HCT116 (cell line): Measurements from ENCODE around the gene EDEM3. TPM values are rescaled to one million over a fixed set of nuclear protein-coding genes. Genes with fewer than 3 reads are reported as not detected.

Experiments used
- ATAC-seq: fragments of 200-7000 bp; cut with Tn5 transposase; 2 replicates; pipeline ENCODE4 v1.9.1; 2020; ENCODE audit warnings: mild to moderate bottlenecking, moderate library complexity
- BruUV-seq: library from RNA; stranded (reverse); fragments of 400-500 nt; replicated peaks from 2 replicates; lab custom pipeline; 2021; lab: Mats Ljungman, UMichigan
- CTCF ChIA-PET: fragments of 300-600 bp; sonication (Branson Sonifier 250); formaldehyde crosslinking; loops from one replicate; lab custom pipeline; 2021; ENCODE audit warnings: antibody characterized with exemption; lab: Charles Lee
- POLR2A ChIA-PET: fragments of 300-600, 350-600 bp; sonication (Branson Sonifier 250); formaldehyde crosslinking; loops from one replicate; lab custom pipeline; 2021; ENCODE audit warnings: antibody characterized with exemption; lab: Charles Lee
- RAD21 ChIA-PET, 2 experiments: fragments of 300-600 bp; sonication (Branson Sonifier 250); formaldehyde crosslinking; loops; one replicate each; lab custom pipeline; 2023; ENCODE audit warnings: low total read pairs in 2 of 2; ENCODE audit not compliant: uncharacterized antibody in 2 of 2, unreplicated experiment in 2 of 2, low non-redundant PET in 1 of 2; lab: Charles Lee
- DNase-seq: peaks from one replicate; pipeline ENCODE4 v3.0.0-alpha.2; 2010; ENCODE audit warnings: low read depth, low spot score
- H2AFZ ChIP-seq: fragments of 200-600 bp; shearing (Covaris generic), sonication (generic); 2 replicates; pipeline ENCODE4 v1.6.1; 2017; ENCODE audit warnings: low read depth, mixed run types, mixed read lengths, antibody characterized with exemption, low read length; ENCODE audit not compliant: poor library complexity, severe bottlenecking
- H3K27ac ChIP-seq: 2 replicates; pipeline ENCODE4 v1.5.1; 2012; ENCODE audit warnings: low read depth, low read length
- H3K27me3 ChIP-seq: fragments of 200-600 bp; sonication (generic); 2 replicates; pipeline ENCODE4 v1.6.1; 2016; ENCODE audit warnings: mixed run types, low read length, mixed read lengths; ENCODE audit not compliant: insufficient read depth
- H3K36me3 ChIP-seq, 2 experiments: fragments of 200-500 bp in 1 of 2; fragments of 200-600 bp in 1 of 2; sonication (Bioruptor generic) in 1 of 2; sonication (generic) in 1 of 2; 2 replicates each; pipeline versions ENCODE4 v1.5.1 to v1.6.1; 2014 to 2016; ENCODE audit warnings: low read length in 2 of 2, inconsistent platforms in 1 of 2, mixed read lengths in 1 of 2, mixed run types in 1 of 2; ENCODE audit not compliant: insufficient read depth in 2 of 2, control insufficient read depth in 1 of 2
- H3K4me1 ChIP-seq, 2 experiments: fragments of 200-600 bp in 1 of 2; sonication (generic) in 1 of 2; 2 replicates each; pipeline versions ENCODE4 v1.5.1 to v1.6.1; 2012 to 2017; ENCODE audit warnings: low read length in 2 of 2, inconsistent platforms in 1 of 2, mild to moderate bottlenecking in 1 of 2, mixed read lengths in 1 of 2, mixed run types in 1 of 2, moderate library complexity in 1 of 2; ENCODE audit not compliant: insufficient read depth in 2 of 2, control insufficient read depth in 1 of 2
- H3K4me2 ChIP-seq: fragments of 200-600 bp; sonication (generic); 2 replicates; pipeline ENCODE4 v1.6.1; 2017; ENCODE audit warnings: mixed run types, low read length, mixed read lengths
- H3K4me3 ChIP-seq, 2 experiments: fragments of 200-600 bp in 1 of 2; sonication (generic) in 1 of 2; replicated peaks in 1 of 2; 2 replicates each; pipeline ENCODE4 v1.5.1; 2011 to 2016; ENCODE audit warnings: low read length in 2 of 2, control low read depth in 1 of 2, low read depth in 1 of 2, mild to moderate bottlenecking in 1 of 2, mixed read lengths in 1 of 2, mixed run types in 1 of 2
- H3K79me2 ChIP-seq: fragments of 200-600 bp; sonication (generic); 2 replicates; pipeline ENCODE4 v1.6.1; 2017; ENCODE audit warnings: mild to moderate bottlenecking, mixed run types, low read length, moderate library complexity, mixed read lengths; ENCODE audit not compliant: insufficient read depth
- H3K9ac ChIP-seq: fragments of 200-600 bp; sonication (generic); 2 replicates; pipeline ENCODE4 v1.6.1; 2016; ENCODE audit warnings: low read length, mixed read lengths
- H3K9me2 ChIP-seq: fragments of 200-600 bp; sonication (generic), shearing (Covaris generic); 2 replicates; pipeline ENCODE4 v1.6.1; 2017; ENCODE audit warnings: mixed run types, mild to moderate bottlenecking, moderate library complexity; ENCODE audit not compliant: insufficient read depth
- H3K9me3 ChIP-seq, 2 experiments: fragments of 200-500 bp in 1 of 2; fragments of 200-600 bp in 1 of 2; sonication (Bioruptor generic) in 1 of 2; sonication (generic) in 1 of 2; 2 replicates each; pipeline ENCODE4 v1.6.1; 2014 to 2017; ENCODE audit warnings: low read length in 2 of 2, mixed read lengths in 2 of 2, inconsistent platforms in 1 of 2, low read depth in 1 of 2, mild to moderate bottlenecking in 1 of 2, mixed run types in 1 of 2, moderate library complexity in 1 of 2; ENCODE audit not compliant: control insufficient read depth in 1 of 2, insufficient read depth in 1 of 2
- H4K20me1 ChIP-seq: fragments of 200-600 bp; sonication (generic), shearing (Covaris generic); 2 replicates; pipeline ENCODE4 v1.6.1; 2017; ENCODE audit warnings: mixed run types, mild to moderate bottlenecking, moderate library complexity; ENCODE audit not compliant: insufficient read depth
- ATF3 ChIP-seq: IDR thresholded peaks from 2 replicates; pipeline ENCODE4 v1.6.1; 2012
- CBX3 ChIP-seq: IDR thresholded peaks from 2 replicates; pipeline ENCODE4 v1.6.1; 2012; ENCODE audit warnings: low read depth
- CEBPB ChIP-seq: IDR thresholded peaks from 2 replicates; pipeline ENCODE4 v1.6.1; 2012; ENCODE audit warnings: low read depth
- EGR1 ChIP-seq: IDR thresholded peaks from 2 replicates; pipeline ENCODE4 v1.6.1; 2012; ENCODE audit warnings: low read depth
- ELF1 ChIP-seq: IDR thresholded peaks from 2 replicates; pipeline ENCODE4 v1.6.1; 2012; ENCODE audit warnings: low read depth, borderline replicate concordance
- EZH2 ChIP-seq: fragments of 200-600 bp; sonication (generic); IDR thresholded peaks from 2 replicates; pipeline ENCODE4 v1.6.1; 2017; ENCODE audit warnings: antibody characterized with exemption, mixed run types
- EZH2phosphoT487 ChIP-seq: fragments of 200-600 bp; IDR thresholded peaks from 2 replicates; pipeline ENCODE4 v1.6.1; 2018; ENCODE audit warnings: antibody characterized with exemption, borderline replicate concordance
- FOSL1 ChIP-seq: IDR thresholded peaks from 2 replicates; pipeline ENCODE4 v1.6.1; 2012; ENCODE audit warnings: low read depth
- JUND ChIP-seq: IDR thresholded peaks from 2 replicates; pipeline ENCODE4 v1.6.1; 2012
- POLR2AphosphoS5 ChIP-seq: IDR thresholded peaks from 2 replicates; pipeline ENCODE4 v1.6.1; 2011; ENCODE audit warnings: mild to moderate bottlenecking, low read depth, low read length, moderate library complexity
- RAD21 ChIP-seq: IDR thresholded peaks from 2 replicates; pipeline ENCODE4 v1.6.1; 2012; ENCODE audit warnings: low read depth, mild to moderate bottlenecking
- REST ChIP-seq: IDR thresholded peaks from 2 replicates; pipeline ENCODE4 v1.6.1; 2012; ENCODE audit warnings: low read depth
- SRF ChIP-seq: IDR thresholded peaks from 2 replicates; pipeline ENCODE4 v1.6.1; 2012; ENCODE audit warnings: low read depth
- ZFX ChIP-seq: fragments of 450-650 bp; IDR thresholded peaks from 2 replicates; pipeline ENCODE4 v1.6.1; 2017
- intact Hi-C: fragments of 100-400 bp; cut with micrococcal nuclease; formaldehyde crosslinking; loops from 2 replicates; pipeline ENCODE4 v1.10.0; 2022
- total RNA-seq: library from RNA; stranded (reverse); gene quantifications from one replicate; pipeline ENCODE4 v1.2.1, GENCODE V29; 2021; ENCODE audit not compliant: unreplicated experiment
- TF ChIP-seq, protein P1 (sequence below): IDR thresholded peaks from 2 replicates; pipeline ENCODE4 v1.6.1; 2012
- TF ChIP-seq, protein P2 (sequence below), 3 experiments: fragments of 200-600 bp in 1 of 3; sonication (generic) in 1 of 3; IDR thresholded peaks in 2 of 3; conservative IDR thresholded peaks in 1 of 3; 2 replicates each; pipeline ENCODE4 v1.5.1; 2012 to 2017; ENCODE audit warnings: low read depth in 2 of 3, low read length in 2 of 3, antibody characterized with exemption in 1 of 3, borderline replicate concordance in 1 of 3, control low read depth in 1 of 3, mild to moderate bottlenecking in 1 of 3, mixed read lengths in 1 of 3, mixed run types in 1 of 3, moderate library complexity in 1 of 3; ENCODE audit not compliant: insufficient read depth in 1 of 3

Gene EDEM3
- total RNA-seq, 1 experiment from 2014 or later = 14.9 TPM

GRCh38 chr1:184724843-184725242 lies 29.8 kb downstream of the EDEM3 start:
- Histone ChIP-seq H3K9ac (no peak overlapping the region), H3K36me3 (no peaks in the 10 kb centered on the region), H3K4me1 (no peaks in the 10 kb centered on the region), H3K9me3 (no peaks in the 10 kb centered on the region), H3K4me3 (no peak overlapping the region), H4K20me1 (no peaks in the 10 kb centered on the region), H3K27ac (no peak overlapping the region), H3K79me2 (no peaks in the 10 kb centered on the region), H3K4me2 (no peak overlapping the region), H3K9me2 (no peaks in the 10 kb centered on the region), H3K27me3 (no peaks in the 10 kb centered on the region), H2AFZ (no peak overlapping the region)
- DNase-seq (no peak), ATAC-seq (no peak)
- ChIA-PET POLR2A (no interaction called here), RAD21 (no interaction called here), CTCF (no interaction called here)
- intact Hi-C loops = no loop called here
- no TSS peak for BruUV-seq
- TF ChIP-seq EZH2phosphoT487 (no peak), REST (no peak), RAD21 (no peak), FOSL1 (no peak), ATF3 (no peak), CBX3 (no peak), SRF (no peak), EGR1 (no peak), CEBPB (no peak), EZH2 (no peak), ZFX (no peak), JUND (no peak), ELF1 (no peak), POLR2AphosphoS5 (no peak)
- TF ChIP-seq, protein P1, sequence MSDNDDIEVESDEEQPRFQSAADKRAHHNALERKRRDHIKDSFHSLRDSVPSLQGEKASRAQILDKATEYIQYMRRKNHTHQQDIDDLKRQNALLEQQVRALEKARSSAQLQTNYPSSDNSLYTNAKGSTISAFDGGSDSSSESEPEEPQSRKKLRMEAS = no peak
- TF ChIP-seq, protein P2, sequence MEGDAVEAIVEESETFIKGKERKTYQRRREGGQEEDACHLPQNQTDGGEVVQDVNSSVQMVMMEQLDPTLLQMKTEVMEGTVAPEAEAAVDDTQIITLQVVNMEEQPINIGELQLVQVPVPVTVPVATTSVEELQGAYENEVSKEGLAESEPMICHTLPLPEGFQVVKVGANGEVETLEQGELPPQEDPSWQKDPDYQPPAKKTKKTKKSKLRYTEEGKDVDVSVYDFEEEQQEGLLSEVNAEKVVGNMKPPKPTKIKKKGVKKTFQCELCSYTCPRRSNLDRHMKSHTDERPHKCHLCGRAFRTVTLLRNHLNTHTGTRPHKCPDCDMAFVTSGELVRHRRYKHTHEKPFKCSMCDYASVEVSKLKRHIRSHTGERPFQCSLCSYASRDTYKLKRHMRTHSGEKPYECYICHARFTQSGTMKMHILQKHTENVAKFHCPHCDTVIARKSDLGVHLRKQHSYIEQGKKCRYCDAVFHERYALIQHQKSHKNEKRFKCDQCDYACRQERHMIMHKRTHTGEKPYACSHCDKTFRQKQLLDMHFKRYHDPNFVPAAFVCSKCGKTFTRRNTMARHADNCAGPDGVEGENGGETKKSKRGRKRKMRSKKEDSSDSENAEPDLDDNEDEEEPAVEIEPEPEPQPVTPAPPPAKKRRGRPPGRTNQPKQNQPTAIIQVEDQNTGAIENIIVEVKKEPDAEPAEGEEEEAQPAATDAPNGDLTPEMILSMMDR (IDR thresholded peaks at IDR 0.05 in 2 of 3, conservative IDR thresholded peaks at IDR 0.05 in 1 of 3; ENCODE audit: borderline replicate concordance in 1 of 3, insufficient read depth in 1 of 3, low read depth in 2 of 3, low read length in 2 of 3) = no peak
